Spinal cord (tissue), 10 donors: Measurements from ENCODE around the gene UQCRQ. TPM values are rescaled to one million over a fixed set of nuclear protein-coding genes. Genes with fewer than 3 reads are reported as not detected.
A peak's percentile ranks its signal among the peaks of the same experiment; 100 is the strongest.

Experiments used
- DNase-seq, 6 donors: peaks; one replicate each; pipeline versions ENCODE4 v3.0.0 to v3.0.0-alpha.2; 2013 to 2015; ENCODE audit warnings: low spot score in 6 of 6, low read depth in 4 of 6
- H3K27ac ChIP-seq: one replicate; pipeline ENCODE4 v1.5.1; 2013; ENCODE audit warnings: low read depth, low read length, control low read depth
- H3K27me3 ChIP-seq: one replicate; pipeline ENCODE4 v1.6.1; 2013; ENCODE audit warnings: low read length; ENCODE audit not compliant: control insufficient read depth, insufficient read depth
- H3K36me3 ChIP-seq: one replicate; pipeline ENCODE4 v1.6.1; 2013; ENCODE audit warnings: low read length; ENCODE audit not compliant: control insufficient read depth, insufficient read depth
- H3K4me1 ChIP-seq: one replicate; pipeline ENCODE4 v1.6.1; 2013; ENCODE audit warnings: low read length; ENCODE audit not compliant: control insufficient read depth, insufficient read depth
- H3K4me3 ChIP-seq: one replicate; pipeline ENCODE4 v1.5.1; 2013; ENCODE audit warnings: low read depth, low read length, control low read depth
- H3K9me3 ChIP-seq: one replicate; pipeline ENCODE4 v1.6.1; 2013; ENCODE audit warnings: low read length; ENCODE audit not compliant: control insufficient read depth, insufficient read depth
- WGBS: methylation state at CpG from one replicate; pipeline ENCODE4 v1.1.5; 2013; ENCODE audit warnings: missing lambda C conversion rate; ENCODE audit not compliant: insufficient coverage; 5-methylcytosine and 5-hydroxymethylcytosine counted together
- polyA plus RNA-seq, 2 donors: library from polyadenylated mRNA; unstranded; fragments of 120-200 nt; gene quantifications; one replicate each; pipeline ENCODE4 v1.2.1, GENCODE V29; 2013; ENCODE audit not compliant: insufficient read length in 2 of 2
- total RNA-seq, 2 donors: library from RNA; depleted of rRNA in 1 of 2; stranded (reverse); fragments of 120-200 nt in 1 of 2; fragments of >200 nt in 1 of 2; gene quantifications; one replicate each; pipeline versions ENCODE4 v1.2.3 to v1.2.4, GENCODE V29; 2013 to 2014
- donor health status: healthy.

The UQCRQ gene
- total and polyA plus RNA-seq, 4 donors = 104 to 407 (median 259) TPM

DNA sequence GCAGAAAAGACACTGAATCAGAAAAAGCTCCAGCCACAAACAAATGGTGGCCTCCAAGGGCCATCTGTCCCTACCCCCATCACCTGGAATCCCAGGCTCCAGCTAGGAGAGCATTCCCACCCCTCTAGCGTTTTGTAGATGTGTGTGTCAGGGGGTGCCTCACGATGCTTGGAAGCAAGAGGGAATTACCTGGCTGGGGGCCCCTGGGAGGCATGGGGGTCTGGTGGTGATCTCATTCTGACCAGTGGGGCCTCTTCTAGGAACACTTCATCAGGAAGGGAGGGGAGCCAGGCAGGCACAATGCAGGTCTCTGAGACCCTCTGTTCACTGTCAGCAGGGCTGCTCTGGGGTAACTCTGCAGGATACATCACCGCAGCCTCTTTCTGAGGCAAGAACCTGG is 42.0 kb upstream of the UQCRQ start:
- Histone ChIP-seq H3K4me3 (no peak overlapping the region), H3K27me3 (peaks cover 46% of the 10 kb centered on the region), H3K27ac (no peak overlapping the region), H3K36me3 (peaks cover 10% of the 10 kb centered on the region), H3K9me3 (no peaks in the 10 kb centered on the region), H3K4me1 (peaks cover 68% of the 10 kb centered on the region)
- WGBS = 97% methylated on average over 3 of the region's 3 CpGs
- no peak for DNase-seq

DNA sequence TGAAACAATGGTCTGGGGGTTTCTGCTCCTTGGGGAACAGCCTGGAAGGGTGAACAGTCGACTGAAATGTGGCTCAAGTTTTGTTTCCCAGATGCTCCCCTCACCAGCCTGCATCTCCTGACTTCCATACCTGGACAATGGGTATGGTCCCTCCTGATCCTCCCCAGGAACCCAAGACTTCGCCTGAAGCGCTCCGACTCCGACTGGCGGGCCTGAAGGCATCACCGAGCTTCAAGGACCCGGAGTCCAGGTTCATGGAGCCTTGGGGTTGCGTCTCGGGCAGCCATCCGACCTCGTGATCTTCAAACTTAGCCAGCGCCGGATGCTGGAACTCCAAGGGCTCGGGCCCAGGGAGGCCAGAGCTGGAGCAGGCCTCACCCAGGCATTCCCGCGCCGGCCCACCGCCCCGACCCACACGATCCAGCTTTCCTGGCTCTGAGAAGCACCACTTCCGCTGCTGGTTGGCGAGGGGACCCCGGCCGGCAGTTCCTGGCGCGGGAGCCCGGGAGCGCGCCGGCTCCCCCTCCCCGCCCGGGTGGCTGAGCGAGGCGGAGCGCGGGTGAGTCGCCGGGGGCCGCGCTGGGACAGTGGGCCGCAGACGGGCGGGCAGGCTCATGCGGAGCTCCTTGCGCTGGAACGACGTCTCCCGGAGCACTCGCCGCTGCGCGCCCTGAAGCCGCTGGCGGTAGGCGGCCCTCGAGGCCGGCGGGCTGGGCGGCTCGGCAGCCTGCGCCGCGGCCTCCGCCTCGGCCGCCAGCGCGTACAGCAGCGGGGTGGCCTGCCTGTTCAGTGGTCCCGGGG is 41.2 kb upstream of the UQCRQ start:
- Histone ChIP-seq H3K27ac (no peak overlapping the region), H3K4me3 (no peak overlapping the region), H3K27me3 (peaks cover 52% of the 10 kb centered on the region), H3K9me3 (no peaks in the 10 kb centered on the region), H3K36me3 (peaks cover 10% of the 10 kb centered on the region), H3K4me1 (peaks cover 65% of the 10 kb centered on the region)
- DNase-seq = peak in 1 of 6 donors; percentile 41
- 26% methylated on average over 71 of the region's 71 CpGs for WGBS

DNA sequence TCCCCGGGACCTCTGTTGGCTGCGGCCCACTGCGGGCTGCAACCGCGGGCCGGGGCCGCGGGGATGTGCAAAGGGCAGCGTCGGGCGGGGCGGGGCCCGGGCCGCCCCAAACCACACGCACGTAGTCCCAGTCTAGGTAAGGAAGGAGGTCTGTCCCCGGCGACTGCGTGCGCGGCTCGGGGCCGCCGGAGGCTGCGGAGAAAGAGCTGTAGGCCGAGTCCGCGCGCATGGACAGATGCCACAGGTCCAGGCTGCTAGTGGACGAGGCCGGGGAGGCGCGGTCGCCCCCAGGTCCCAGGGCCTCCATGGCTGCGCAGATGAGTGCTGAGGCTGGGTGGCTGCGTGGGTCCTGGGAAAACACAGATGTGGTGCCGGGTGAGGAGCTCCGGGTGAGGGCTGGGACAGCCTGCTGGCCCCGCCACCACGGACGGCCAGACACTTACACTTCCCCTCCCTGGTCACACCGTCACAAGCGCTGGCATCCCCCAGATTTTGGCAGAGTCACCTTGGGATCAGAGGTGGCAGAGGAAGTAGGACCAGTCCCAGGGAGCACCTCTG is 40.5 kb upstream of the UQCRQ start:
- Histone ChIP-seq H3K27me3 (peaks cover 55% of the 10 kb centered on the region), H3K36me3 (peaks cover 10% of the 10 kb centered on the region), H3K27ac (no peak overlapping the region), H3K9me3 (no peaks in the 10 kb centered on the region), H3K4me3 (no peak overlapping the region), H3K4me1 (peaks cover 62% of the 10 kb centered on the region)
- WGBS = 13% methylated on average over 33 of the region's 43 CpGs
- DNase-seq = no peak

DNA sequence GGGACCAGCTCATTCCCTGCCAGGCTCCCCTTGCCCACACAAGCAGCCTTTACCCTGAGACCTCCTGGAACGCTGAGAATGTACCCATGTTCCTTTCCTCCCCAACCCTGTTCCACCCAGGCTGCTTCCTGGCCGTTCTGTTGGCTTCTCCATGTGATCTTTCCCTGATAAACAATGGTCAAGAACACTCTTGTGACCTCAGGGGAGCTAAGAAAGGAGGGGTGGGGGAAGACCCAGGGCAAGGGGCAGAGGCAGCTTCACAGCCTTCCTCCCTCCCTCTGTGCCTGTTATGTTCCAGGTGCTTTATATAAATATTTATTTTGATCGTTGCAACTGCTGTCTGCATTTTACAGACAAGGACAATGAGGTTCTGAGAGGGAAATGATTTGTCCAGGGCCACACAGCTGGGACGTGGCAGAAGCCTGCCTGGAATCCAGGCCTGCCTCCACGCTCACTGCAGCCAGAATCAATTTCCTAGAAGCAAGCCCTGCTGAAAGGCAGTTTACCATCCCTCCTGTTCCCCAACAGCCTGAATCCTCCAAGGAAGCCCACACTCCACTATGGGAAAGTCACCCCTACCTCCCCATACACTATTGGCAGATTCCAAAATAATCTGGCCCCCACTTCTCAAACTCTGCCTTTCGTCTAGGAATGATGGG is 39.9 kb upstream of the UQCRQ start:
- Histone ChIP-seq H3K4me3 (no peak overlapping the region), H3K36me3 (peaks cover 10% of the 10 kb centered on the region), H3K4me1 (peaks cover 62% of the 10 kb centered on the region), H3K9me3 (no peaks in the 10 kb centered on the region), H3K27me3 (peaks cover 62% of the 10 kb centered on the region), H3K27ac (no peak overlapping the region)
- DNase-seq = no peak
- 72% methylated on average over 4 of the region's 6 CpGs for WGBS

DNA sequence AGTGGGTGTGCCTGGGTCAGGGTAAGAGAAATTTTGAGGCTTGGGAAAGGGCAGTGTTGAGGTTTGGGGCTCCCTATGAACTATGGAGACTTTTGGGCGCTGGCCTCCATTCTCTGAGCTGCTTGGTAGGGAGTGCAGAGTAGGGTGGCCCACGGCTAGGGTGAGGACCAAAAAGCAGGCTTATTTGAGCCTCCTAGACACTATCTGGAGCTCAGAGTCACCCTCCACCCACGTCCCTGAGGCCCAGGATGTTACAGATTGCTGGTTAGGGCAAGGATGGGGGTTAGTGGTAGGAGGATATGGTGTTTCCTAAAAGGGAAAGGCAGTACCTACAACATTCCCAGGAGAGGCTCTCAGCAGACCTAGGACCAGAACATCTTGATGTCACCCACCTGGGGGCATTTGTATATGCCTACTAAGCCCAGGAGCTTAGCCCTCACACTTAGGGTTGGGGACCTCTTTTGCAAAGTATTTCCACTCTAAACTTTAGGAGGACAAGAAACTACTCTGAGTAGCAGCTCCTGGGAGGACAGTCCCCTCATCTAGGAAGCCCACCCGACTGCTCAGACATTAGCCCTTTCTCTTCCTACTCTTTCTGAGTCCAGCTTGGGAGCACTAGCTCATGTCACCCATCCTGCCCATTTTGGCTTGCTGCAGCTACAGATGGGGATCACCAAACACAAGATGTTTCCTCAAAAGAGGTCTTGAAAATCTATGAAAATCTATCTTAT is 38.3 kb upstream of the UQCRQ start:
- 91% methylated on average over 3 of the region's 4 CpGs for WGBS
- H3K4me1 ChIP-seq = peaks cover 51% of the 10 kb centered on the region
- no peak overlapping the region for H3K4me3 ChIP-seq
- peaks cover 5% of the 10 kb centered on the region for H3K36me3 ChIP-seq
- H3K27me3 ChIP-seq = peaks cover 62% of the 10 kb centered on the region
- DNase-seq = no peak
- no peaks in the 10 kb centered on the region for H3K9me3 ChIP-seq
- H3K27ac ChIP-seq = no peak overlapping the region

- 68% methylated on average over 4 of the region's 4 CpGs for WGBS
- no peak overlapping the region for H3K4me3 ChIP-seq
- no peak for DNase-seq
These were observed 37.5 kb upstream of the UQCRQ start for GRCh38 chr5:132828846-132829494.

GRCh38 chr5:132829742-132830435 is 36.6 kb upstream of the UQCRQ start:
- DNase-seq = peak in 2 of 6 donors; percentile 85 to 88
- Histone ChIP-seq H3K27ac (peak overlapping the region; percentile 15), H3K4me1 (peaks cover 38% of the 10 kb centered on the region), H3K9me3 (no peaks in the 10 kb centered on the region), H3K27me3 (peaks cover 53% of the 10 kb centered on the region), H3K36me3 (peaks cover 5% of the 10 kb centered on the region), H3K4me3 (peak overlapping the region; percentile 45)
- 4% methylated on average over 75 of the region's 75 CpGs for WGBS

More at GRCh38 chr5:132828846-132829494, 37.5 kb upstream of the UQCRQ start:
- no peak overlapping the region for H3K27ac ChIP-seq
- peaks cover 43% of the 10 kb centered on the region for H3K4me1 ChIP-seq
- peaks cover 5% of the 10 kb centered on the region for H3K36me3 ChIP-seq
- H3K27me3 ChIP-seq = peaks cover 61% of the 10 kb centered on the region
- no peaks in the 10 kb centered on the region for H3K9me3 ChIP-seq

- Histone ChIP-seq H3K27ac (peak within 1 kb of the TSS; percentile 25), H3K4me3 (peak within 1 kb of the TSS; percentile 45), H3K9me3 (no peaks in the 10 kb centered on the region), H3K27me3 (peaks cover 51% of the 10 kb centered on the region), H3K36me3 (peaks cover 5% of the 10 kb centered on the region), H3K4me1 (peaks cover 33% of the 10 kb centered on the region)
- DNase-seq = no peak
- WGBS = 3% methylated on average over 78 of the region's 78 CpGs
These were observed 35.9 kb upstream of the UQCRQ start, which contains the start of gene SHROOM1 for GRCh38 chr5:132830436-132831094. SHROOM1 (minus strand) TSS chr5:132830647; CDS start chr5:132826140, 4,507 bp downstream.
